ENCODE data around the gene EZH1.

Gene EZH1

GRCh38 chr17:42744806-42745617 is at the start of gene EZH1:
Gene EZH1, minus strand, starts transcription at chr17:42745040. Its CDS starts 16,099 bp downstream, at chr17:42728941.
- peak; percentile 95 for DNase-seq

GRCh38 chr17:42792545-42792944 is 47.7 kb upstream of the EZH1 start:
- no peak for DNase-seq

DNA sequence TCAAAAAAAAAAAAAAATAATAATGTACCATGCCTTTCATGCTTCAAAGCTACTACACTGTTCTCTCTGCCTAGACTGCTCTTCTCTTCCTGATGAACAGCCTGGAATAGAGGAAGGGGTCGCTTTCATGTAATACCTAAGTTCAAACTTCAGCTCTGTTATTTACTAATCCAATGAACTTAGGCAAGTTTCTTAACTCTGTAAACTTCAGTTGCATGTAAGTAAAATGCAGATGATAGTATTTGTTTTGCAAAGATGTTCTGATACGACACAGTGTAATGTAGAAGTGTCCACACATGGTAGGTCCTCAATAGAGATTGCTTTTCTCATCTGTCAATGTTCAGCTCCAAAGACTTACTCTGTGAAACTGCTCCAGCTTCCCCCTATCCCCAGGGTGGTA is 47.1 kb upstream of the EZH1 start:
- DNase-seq = no peak

DNA sequence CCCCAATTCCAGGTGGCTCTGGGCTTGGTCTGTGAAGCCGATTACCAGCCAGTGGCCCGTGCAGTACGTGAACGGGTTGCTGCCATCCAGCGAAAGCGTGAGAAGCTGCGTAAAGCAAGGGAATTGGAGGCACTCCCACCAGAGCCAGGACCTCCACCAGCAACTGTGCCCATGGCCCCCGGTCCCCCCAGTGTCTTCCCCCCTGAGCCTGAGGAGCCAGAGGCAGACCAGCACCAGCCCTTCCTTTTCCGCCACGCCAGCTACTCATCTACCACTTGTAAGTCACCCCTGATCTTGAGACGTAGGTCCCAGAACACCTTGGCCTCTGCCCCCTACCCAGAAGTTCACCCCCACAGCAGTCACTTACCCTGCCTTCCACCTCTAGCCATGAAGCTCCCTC is 42.4 kb upstream of the EZH1 start:
- no peak for DNase-seq

DNA sequence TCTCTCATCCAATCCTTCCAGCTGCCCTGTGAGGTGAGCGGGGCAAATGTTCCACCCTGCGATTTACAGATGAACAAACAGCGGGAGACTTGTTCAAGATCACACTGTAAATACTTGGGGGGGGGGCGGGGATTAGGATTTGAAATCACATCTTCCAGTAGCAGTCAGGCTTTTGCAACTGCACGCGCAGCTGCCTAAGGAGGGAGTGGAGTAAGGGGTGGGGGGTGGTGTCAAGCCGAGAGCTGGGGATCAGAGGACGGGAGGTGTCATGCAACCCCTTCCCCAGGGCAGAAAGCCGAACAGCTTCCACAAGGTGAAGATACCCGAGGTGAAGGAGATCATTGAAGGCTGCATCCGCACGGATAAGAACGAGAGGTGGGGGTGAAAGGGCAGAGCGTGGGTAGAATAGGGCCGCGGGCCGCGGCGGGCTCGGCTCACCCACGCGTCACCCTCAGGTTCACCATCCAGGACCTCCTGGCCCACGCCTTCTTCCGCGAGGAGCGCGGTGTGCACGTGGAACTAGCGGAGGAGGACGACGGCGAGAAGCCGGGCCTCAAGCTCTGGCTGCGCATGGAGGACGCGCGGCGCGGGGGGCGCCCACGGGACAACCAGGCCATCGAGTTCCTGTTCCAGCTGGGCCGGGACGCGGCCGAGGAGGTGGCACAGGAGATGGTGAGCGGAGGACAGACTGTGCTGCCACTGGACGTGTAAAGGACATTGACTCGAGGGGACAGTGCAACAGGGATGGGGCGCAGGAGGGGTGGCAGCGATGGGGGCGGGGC is 40.2 kb upstream of the EZH1 start:
- DNase-seq = no peak

GRCh38 chr17:42784409-42784808 is 39.6 kb upstream of the EZH1 start:
- DNase-seq = no peak

DNA sequence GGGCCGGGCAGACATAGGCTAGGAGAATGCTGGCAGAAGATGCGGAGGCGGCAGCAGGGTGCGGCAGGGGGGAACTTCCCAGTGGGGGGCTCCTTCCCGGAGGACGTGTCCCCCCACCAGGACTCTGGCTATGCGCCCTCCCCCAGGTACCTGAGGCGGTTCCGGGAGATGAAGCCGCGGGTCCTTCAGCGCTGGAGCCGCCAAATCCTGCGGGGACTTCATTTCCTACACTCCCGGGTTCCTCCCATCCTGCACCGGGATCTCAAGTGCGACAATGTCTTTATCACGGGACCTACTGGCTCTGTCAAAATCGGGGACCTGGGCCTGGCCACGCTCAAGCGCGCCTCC is 38.9 kb upstream of the EZH1 start:
- DNase-seq = no peak

DNA sequence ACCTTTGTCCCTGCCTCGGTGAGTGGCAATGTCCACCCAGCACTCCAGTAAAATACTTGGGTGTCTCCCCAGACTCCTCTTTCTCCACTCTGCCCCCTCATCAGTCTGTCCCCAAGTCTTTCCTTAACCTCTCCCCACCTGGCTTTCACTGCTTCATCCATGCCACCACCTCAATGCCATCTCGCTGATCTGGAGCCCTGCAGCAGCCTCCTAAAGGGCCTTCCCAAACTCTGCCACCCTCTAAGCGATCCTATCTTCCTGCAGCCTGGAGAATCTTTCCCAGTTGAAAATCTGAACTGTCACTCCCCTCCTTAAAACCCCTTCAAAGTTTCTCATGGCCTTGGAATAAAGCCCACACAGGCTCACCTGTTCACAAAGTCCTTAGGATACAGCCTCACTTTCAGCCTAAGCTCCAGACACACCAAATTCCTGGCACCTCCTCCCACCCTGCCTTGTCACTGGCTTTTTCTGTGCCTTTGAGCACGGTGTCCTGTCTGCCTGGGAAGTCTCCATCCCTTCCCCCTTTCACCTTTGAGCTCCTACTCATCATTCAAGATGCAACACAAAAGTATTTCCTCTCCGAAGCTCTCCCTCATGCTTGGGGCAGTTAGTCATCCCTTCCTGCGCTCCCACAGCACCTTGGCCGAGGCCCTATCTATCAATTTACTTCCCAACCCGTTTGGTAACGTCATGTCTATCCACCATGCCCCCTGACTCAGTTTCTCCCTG is 38.4 kb upstream of the EZH1 start:
- no peak for DNase-seq

- peak; percentile 66 for DNase-seq
These were observed 37.6 kb upstream of the EZH1 start for GRCh38 chr17:42782166-42783061.

GRCh38 chr17:42781639-42782165 is 36.9 kb upstream of the EZH1 start:
- DNase-seq = no peak

GRCh38 chr17:42780851-42781638 is 36.2 kb upstream of the EZH1 start:
- DNase-seq = no peak

DNA sequence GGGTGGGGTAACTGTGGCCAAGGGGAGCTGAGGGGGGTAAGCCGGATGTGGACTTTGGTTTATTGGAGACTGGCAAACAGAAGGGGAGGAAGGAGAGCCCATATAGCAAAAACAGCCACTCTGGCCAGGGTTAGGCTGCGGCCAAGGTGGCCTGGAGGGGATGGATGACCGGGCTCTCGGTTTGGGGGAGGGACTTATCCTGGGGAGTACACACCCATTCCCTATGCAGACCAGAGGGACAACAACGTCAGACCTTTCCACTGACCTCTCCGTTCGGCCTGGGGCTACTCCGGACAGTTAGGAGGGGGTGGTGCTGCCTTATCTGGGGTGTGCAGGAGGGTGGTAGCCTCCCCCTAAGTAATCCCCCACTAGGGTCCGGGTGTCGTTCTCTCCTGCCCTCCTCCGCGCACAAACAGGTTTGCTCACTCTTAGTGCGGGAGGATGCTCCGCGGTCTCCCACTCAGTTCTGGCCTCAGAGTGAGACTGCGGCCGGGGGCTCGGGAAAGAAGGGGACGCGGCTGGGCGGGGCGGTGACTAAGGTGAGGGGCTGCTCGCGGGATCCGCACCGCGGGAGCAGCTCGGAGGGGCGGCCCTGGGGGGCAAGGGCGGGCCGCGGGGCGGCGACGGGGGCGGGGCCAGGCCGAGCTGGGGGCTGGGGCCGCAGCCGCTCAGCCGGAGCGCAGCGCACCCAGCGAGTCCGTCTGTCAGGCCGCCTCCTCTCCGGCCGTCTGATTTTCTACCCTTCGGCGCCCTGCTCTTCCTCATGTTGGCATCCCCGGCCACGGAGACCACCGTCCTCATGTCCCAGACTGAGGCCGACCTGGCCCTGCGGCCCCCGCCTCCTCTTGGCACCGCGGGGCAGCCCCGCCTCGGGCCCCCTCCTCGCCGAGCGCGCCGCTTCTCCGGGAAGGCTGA is 35.4 kb upstream of the EZH1 start, which contains the start of gene WNK4:
Gene WNK4, plus strand, starts transcription at position 675 of the 915 bp plus-strand sequence. Its CDS starts 89 bp downstream, at position 764.
- DNase-seq = no peak

GRCh38 chr17:42779304-42779935 is 34.6 kb upstream of the EZH1 start:
- DNase-seq = no peak

DNA sequence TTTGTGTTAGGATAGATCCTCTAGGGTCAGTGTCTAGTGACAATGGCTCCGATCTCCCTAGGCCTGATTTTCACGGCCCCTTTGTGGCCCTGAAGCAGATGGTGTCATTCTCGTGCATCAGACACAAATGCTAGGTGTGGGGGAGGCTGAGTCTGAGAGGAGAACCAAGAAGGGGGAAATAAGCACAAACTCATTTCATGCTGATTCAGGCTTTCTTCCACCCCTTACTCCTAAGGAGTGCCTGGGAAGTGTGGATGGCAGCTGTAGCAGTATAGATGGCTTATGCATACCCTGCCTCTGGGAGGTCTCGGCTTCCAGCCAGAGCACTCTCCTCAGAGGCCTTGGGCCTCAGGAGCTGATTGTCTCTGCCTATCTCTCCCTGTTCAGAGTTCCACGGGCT is 33.7 kb upstream of the EZH1 start:
- no peak for DNase-seq

- no peak for DNase-seq
These were observed 30.8 kb upstream of the EZH1 start for GRCh38 chr17:42775534-42776098.

DNA sequence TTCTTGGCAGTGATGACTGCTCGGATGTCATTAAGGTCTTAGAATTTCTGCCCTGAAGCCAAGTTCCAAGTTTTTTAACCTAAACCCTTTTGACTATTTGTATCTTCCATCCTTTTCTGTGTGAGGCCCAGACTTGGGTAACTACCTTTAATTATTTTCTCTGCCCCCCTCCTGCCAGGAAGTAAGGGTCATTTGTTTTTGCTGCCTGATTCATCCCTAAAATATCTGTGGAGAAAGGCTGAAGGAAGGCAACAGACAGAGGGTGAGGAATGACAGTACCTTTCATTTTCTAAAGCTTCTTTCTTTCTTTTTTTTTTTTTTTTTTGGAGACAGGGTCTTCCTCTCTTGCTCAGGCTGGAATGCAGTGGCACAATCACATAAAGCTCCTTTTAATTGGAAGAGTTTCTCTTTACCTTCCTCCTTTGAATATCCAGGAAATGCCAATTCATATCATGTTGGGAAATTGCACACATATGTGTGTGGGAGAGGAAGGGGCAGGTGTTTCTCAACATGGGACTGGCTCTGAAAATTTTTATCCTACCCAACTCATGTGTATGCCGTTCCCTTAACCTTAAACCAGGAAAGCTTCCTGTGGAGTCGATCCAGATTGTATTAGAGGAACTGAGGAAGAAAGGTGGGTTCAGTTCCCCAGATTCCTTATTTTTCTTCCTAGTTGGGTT is 29.4 kb upstream of the EZH1 start:
- DNase-seq = no peak

DNA sequence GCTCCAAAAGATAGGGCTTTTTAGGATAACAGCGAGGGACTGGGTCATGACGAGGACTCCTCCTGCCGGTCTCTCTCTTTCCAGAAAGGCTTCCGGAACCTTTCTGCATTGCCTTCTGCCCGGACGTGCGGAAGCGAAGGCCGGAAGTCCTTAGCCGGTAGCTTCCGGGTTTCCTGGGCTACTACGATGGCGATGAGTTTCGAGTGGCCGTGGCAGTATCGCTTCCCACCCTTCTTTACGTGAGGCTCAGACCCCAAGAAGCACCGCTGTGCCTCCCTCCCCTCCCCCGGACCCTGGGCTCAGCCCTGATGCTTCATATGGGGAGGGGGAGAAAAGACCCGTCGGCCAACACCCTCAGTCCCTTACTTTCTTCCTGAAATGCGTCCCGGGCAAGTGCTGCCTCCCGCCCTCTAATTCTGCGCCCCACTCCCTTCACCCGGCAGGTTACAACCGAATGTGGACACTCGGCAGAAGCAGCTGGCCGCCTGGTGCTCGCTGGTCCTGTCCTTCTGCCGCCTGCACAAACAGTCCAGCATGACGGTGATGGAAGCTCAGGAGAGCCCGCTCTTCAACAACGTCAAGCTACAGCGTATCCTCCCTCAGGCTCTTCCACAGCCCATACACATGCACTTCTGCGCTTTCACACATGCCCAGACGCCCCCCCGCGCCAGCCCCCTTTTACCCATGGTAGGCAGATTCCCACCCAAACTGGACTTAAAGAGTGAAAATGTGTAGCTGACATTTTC is 28.6 kb upstream of the EZH1 start, which contains the start of gene VPS25:
Gene VPS25, plus strand, starts transcription at position 160 of the 746 bp plus-strand sequence. Its CDS starts 27 bp downstream, at position 187.
- DNase-seq = peak; percentile 89

- no peak for DNase-seq
These were observed 28.1 kb upstream of the EZH1 start for GRCh38 chr17:42772945-42773289.

Measured in femur (tissue), 1 donor.